Urinary bladder (tissue), 4 donors: Measurements from ENCODE around the gene AEBP1. TPM values are rescaled to one million over a fixed set of nuclear protein-coding genes. Genes with fewer than 3 reads are reported as not detected.
A peak's percentile ranks its signal among the peaks of the same experiment; 100 is the strongest.

Experiments
- DNase-seq: peaks from one replicate; pipeline ENCODE4 v3.0.0-alpha.2; 2015; ENCODE audit errors: extremely low spot score
- H3K27ac ChIP-seq: one replicate; pipeline ENCODE4 v1.5.1; 2013; ENCODE audit warnings: low read depth, mild to moderate bottlenecking, moderate library complexity
- H3K36me3 ChIP-seq: one replicate; pipeline ENCODE4 v1.6.1; 2013; ENCODE audit warnings: mild to moderate bottlenecking, moderate library complexity; ENCODE audit not compliant: insufficient read depth
- H3K4me1 ChIP-seq: one replicate; pipeline ENCODE4 v1.6.1; 2013; ENCODE audit warnings: mild to moderate bottlenecking, moderate library complexity; ENCODE audit not compliant: insufficient read depth
- H3K4me3 ChIP-seq: one replicate; pipeline ENCODE4 v1.5.1; 2013; ENCODE audit warnings: low read depth, low read length
- WGBS: extraction: QIAGEN DNeasy Blood & Tissue Kit; methylation state at CpG from one replicate; pipeline ENCODE4 v1.1.7; 2013; 5-methylcytosine and 5-hydroxymethylcytosine counted together
- polyA plus RNA-seq: library from polyadenylated mRNA; stranded (reverse); fragments of 200-250 nt; gene quantifications from one replicate; pipeline ENCODE4 v1.2.3, GENCODE V29; 2013
- total RNA-seq: library from RNA; depleted of rRNA; stranded (reverse); fragments of >200 nt; gene quantifications from one replicate; pipeline ENCODE4 v1.2.3, GENCODE V29; 2014
- donor health status: healthy with polysubstance abuse.
- donor health status: healthy.

Gene AEBP1
- total and polyA plus RNA-seq, 2 donors = 57.2 to 247 TPM

DNA sequence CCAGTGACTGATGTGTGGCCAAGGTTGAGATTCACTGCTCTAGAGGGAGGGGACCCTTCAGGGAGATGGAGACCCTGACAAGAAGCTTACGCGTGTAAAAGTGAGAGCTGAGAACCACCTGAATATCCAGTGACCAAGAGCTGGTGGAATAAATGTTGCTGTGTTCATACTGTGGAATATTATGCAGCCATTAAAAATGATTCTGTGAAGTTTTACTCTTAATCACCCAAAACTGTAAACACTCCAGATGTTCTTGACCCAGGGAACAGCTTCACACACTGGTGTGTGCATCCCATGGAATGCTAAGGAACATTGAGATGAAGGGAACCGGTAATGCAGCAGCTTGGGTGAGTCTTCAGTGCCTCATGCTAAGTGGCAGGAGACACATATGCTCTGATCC lies 17.5 kb upstream of the AEBP1 start:
- WGBS = 98% methylated on average over 3 of the region's 3 CpGs
- Histone ChIP-seq H3K4me3 (no peak overlapping the region), H3K4me1 (no peaks in the 10 kb centered on the region), H3K36me3 (no peaks in the 10 kb centered on the region), H3K27ac (no peak overlapping the region)
- no peak for DNase-seq

DNA sequence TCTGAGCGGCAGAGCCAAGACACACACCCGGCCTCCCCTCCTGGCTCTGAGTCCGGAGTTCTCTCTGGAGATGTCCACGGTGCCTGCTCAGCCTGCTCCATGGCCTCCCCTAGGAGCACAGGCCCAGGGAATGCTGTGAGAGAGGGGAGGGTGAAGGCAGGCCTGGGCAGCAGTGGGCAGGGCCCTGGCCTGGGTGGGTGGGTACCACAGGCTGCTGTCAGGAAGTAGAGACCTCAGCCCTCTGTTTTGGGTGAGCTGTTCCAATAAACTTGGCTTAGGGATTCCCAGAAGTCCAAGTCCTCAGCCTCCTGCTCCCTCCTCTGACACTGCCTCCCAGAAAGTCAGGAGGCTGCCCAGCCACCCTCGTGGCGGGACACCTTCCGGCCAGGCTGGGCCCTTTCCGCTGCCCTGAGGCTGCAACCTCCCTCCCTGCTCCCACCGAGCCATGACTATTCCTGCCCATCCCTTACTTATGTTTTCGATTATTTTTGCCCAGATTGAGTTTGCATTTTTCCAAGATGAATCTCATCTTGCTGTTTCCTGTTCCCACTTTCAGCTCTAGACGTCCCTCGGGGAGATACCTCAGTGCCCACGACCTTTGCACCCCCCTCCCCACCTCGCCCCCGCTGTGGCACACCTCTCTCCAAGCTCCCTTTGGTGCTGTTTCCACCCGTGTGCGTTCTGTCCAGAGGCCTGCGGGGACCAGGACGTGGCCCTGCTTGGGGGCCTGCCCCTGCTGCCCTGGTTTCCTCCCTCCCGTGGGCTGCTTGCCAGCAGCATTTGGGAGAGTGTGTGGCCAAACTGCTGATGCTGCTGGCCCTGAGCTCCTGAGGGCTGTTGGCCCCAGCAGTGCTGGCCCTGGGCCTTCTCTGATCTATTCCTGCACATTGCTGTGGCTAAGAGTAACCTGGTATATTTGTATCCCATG lies 16.0 kb upstream of the AEBP1 start:
- no peak for DNase-seq
- Histone ChIP-seq H3K36me3 (no peaks in the 10 kb centered on the region), H3K27ac (peak overlapping the region; percentile 11), H3K4me1 (no peaks in the 10 kb centered on the region), H3K4me3 (no peak overlapping the region)
- 33% methylated on average over 20 of the region's 20 CpGs for WGBS

DNA sequence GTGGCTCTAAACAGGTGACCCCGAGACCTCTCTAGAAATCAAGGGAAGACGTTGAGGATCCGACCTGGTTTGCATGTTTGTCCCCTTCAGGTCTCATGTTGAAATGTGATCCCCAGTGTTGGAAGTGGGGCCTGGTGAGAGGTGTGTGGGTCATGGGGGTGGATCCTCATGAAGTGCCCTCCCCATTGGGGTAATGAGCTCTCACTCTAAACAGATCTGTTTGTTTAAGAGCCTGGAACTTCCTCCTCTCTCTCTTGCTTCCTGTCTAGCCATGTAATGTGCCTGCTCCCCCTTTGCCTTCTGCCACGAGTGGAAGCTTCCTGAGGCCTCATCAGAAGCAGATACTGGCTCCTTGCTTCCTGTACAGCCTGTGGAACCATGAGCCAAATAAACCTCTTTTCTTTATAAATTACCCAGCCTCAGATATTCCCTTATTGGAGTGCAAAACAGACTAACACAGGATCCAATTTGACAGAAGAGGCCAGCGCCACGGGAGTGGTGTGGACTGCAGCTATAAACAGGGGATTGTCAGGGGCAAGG lies 11.0 kb upstream of the AEBP1 start:
- DNase-seq = no peak
- no peak overlapping the region for H3K4me3 ChIP-seq
- no peak overlapping the region for H3K27ac ChIP-seq
- H3K4me1 ChIP-seq = no peaks in the 10 kb centered on the region
- WGBS = 85% methylated on average over 6 of the region's 6 CpGs
- H3K36me3 ChIP-seq = no peaks in the 10 kb centered on the region

DNA sequence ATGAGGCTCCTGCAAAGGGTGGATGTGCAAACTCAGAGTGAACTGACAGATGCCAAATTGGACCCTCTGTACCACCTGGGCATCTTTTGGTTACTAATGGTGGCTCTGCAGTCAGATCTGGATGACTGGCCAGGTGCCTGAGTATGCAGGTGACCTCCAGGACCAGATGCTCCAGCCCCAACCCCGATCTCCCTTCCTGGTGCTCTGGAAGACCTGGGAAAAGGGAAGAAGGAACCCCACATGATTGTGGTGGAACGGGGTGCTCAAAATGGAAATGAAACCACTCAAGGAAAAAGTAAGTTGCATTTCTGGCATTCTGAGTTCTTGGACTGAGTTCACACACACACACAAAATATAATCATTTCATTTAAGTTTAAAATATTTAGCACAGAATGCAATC lies 9.8 kb upstream of the AEBP1 start:
- Histone ChIP-seq H3K4me1 (no peaks in the 10 kb centered on the region), H3K4me3 (no peak overlapping the region), H3K27ac (no peak overlapping the region), H3K36me3 (no peaks in the 10 kb centered on the region)
- 44% methylated on average over 2 of the region's 2 CpGs for WGBS
- DNase-seq = no peak

DNA sequence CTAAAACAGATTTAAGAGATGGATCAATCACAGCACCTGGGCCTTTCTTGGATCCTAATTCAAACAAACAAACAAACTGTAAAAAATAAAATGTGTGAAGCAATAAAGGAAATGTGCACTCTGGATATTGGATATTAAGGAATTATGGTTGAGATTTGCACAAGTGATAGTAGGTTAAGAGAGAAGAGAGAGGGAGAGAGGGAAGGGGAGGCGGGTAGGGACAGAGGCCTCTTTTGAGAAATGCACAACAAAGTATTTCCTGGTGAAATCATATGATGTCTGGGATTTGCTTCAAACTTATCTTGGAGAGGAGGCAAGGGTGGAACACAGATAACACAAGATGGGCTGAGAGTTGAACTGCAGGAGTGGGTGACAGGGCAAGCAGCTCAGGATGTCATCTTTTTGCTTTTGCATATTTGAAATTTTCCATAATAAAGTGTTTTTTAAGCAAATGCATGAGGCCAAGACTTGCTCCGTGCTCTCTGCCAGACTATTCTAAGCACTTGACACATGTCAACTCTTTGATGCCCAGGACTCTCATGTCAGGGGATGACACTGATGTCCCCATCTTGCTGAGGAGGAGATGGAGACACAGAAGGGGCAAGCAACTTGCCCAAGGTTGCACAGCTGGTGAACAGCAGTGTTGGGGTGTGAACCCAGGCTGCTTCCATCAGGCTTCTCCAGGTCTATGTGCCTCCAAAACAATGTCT lies 9.1 kb upstream of the AEBP1 start:
- WGBS = 35% methylated on average over 2 of the region's 2 CpGs
- DNase-seq = no peak
- Histone ChIP-seq H3K27ac (no peak overlapping the region), H3K36me3 (no peaks in the 10 kb centered on the region), H3K4me3 (no peak overlapping the region), H3K4me1 (no peaks in the 10 kb centered on the region)

DNA sequence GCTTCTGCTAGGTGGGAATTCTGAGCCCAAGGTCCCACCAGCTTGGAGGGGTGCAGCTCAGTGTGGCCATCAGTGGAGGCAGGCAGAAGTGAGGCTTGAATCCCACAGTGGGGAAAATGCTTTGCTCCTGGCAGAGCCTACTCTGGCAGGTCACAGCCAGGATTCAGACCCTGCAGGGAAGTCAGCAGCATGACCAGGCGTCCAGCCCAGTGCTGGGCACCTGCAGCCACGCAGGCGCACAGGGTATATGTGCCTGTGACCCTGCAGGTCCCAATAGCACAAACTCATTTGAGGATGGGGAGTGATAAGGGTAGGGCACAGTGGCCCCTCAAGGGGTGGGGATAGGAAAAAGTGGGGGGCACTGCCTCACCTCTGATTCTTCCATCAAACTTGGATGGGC lies 8.4 kb upstream of the AEBP1 start:
- H3K4me1 ChIP-seq = no peaks in the 10 kb centered on the region
- 98% methylated on average over 3 of the region's 3 CpGs for WGBS
- no peak overlapping the region for H3K4me3 ChIP-seq
- no peak overlapping the region for H3K27ac ChIP-seq
- H3K36me3 ChIP-seq = no peaks in the 10 kb centered on the region
- no peak for DNase-seq

DNA sequence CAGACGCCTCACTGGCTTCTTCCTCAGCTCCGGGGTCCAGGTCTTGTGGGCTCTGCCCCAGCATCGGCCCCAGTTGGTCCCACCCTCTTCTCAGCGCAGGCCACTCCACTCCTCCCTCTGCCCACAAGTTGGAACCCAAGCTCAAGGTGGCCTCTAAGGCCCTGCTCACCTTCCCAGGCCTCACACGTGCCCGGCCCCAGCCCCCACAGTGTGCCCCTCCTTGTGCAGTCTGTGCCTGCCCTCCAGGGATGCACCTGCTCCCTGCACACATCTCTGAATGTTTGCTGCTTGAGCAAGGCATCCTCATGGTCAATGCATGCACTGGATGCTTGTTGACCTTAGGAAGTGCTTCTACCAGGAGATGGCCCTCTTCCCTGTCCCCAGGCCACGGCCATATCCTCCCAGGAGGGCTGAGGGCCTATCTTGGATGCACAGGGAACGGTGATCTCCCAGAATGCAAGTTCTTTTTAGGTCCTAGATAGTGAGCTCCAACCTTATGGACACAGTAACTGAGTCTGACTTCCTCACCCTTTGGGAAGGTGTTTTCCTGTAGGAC lies 7.7 kb upstream of the AEBP1 start:
- no peaks in the 10 kb centered on the region for H3K36me3 ChIP-seq
- H3K4me3 ChIP-seq = no peak overlapping the region
- DNase-seq = no peak
- WGBS = 89% methylated on average over 8 of the region's 8 CpGs
- no peaks in the 10 kb centered on the region for H3K4me1 ChIP-seq
- no peak overlapping the region for H3K27ac ChIP-seq

DNA sequence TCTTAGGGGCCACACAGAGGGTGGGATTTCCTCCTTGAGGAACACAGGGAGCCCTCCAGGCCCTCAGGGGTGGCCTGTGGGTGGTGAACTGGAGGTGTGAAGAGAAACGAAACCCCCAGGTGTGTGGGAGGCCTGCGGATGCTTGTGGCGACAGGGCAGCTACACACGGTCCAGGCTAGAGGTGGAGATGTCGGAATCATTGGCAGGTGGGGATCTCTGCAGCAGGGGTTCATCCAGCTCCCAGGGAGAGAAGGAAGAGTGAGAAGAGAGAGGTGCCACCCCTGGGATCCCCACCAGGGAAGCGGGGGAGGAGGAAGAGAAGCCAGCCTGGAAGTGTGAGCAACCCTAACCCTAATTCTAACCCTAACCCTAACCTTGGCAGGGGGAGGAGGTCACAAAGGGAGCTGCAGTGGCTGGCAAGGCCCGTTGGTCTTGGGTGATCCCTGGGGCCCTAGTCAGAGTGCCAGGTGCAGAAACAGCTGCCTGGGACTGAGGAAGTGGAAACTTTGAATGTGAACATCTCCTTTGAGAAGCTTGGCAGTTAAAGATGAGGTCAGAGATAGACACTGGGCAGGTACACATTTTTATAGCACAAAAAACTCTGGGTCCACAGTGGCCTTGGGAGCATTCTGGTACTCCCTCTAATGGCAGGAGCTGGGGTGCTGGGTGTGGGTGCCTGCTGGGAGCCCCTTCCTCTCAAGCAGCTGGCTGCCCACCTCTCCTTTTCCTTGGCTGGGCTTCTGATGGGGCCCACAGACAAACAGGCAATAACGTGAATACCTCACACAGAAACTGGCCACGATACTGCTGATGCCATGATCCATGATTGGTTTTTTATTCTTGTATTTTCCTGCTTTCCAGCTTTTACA lies 6.8 kb upstream of the AEBP1 start:
- DNase-seq = no peak
- Histone ChIP-seq H3K27ac (no peak overlapping the region), H3K4me3 (no peak overlapping the region), H3K4me1 (no peaks in the 10 kb centered on the region), H3K36me3 (no peaks in the 10 kb centered on the region)
- WGBS = 85% methylated on average over 9 of the region's 9 CpGs

DNA sequence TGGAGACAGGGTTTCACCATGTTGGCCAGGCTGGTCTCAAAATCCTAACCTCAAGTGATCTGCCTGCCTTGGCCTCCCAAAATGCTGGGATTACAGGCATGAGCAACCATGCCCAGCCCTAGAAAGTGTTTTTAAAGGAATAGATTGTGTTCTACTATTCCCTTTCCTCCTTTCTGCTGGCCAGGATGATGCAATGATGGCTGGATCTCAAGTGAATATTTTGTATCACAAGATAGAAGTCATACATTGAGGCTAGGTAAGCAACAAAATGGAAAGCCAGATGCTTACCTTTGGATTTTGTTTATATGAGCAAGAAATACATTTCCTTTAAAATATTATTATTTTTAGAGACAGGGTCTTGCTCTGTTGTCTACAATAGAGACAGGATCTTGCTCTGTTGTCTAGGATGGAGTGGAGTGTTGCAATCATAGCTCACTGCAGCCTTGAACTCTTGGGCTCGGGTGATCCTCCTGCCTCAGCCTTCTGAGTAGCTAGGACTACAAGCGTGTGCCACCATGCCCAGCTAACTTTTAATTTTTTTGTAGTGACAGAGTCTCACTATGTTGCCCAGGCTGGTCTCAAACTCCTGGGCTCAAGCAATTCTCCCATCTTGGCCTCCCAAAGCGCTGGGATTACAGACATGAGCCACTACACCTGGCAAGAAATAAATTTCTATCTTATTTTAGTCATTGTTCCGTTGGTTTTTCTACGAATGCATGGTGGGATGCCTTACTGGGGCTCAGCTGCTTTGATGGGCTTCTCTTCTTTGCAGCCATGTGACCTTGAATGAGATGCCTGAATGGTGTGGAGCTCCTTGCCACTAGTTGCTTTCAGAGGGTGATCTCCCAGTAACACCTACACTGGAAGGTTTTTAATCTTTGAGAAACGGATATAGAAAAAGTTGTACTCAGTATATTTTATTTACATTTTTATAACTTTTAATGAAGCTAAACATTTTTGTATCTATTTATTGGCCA lies 5.8 kb upstream of the AEBP1 start:
- no peak overlapping the region for H3K27ac ChIP-seq
- WGBS = 91% methylated on average over 6 of the region's 6 CpGs

DNA sequence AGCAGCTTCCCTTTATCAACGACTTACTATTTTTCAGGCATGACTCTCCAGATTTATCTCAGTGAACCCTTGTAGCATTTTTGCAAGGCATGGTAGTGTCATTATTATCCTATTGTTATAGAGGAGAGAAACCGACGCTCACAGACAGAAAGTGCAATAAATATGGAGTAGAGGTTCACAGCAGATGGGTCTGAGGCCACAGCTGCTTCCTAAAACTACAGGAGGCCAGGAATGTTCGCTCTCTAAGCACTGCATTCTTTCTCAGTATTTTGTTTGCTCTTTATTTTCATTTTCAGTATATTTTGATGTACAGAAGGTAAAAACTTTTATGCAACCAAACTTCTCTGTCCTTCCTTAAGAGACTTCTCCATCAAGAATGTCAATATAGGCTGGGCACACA lies 4.5 kb upstream of the AEBP1 start:
- Histone ChIP-seq H3K36me3 (no peaks in the 10 kb centered on the region), H3K4me3 (no peak overlapping the region), H3K27ac (no peak overlapping the region), H3K4me1 (no peaks in the 10 kb centered on the region)
- DNase-seq = no peak
- 43% methylated on average over 4 of the region's 4 CpGs for WGBS

More for the DNA sequence above, 5.8 kb upstream of the AEBP1 start:
- no peaks in the 10 kb centered on the region for H3K4me1 ChIP-seq
- H3K36me3 ChIP-seq = no peaks in the 10 kb centered on the region
- no peak overlapping the region for H3K4me3 ChIP-seq
- DNase-seq = no peak

DNA sequence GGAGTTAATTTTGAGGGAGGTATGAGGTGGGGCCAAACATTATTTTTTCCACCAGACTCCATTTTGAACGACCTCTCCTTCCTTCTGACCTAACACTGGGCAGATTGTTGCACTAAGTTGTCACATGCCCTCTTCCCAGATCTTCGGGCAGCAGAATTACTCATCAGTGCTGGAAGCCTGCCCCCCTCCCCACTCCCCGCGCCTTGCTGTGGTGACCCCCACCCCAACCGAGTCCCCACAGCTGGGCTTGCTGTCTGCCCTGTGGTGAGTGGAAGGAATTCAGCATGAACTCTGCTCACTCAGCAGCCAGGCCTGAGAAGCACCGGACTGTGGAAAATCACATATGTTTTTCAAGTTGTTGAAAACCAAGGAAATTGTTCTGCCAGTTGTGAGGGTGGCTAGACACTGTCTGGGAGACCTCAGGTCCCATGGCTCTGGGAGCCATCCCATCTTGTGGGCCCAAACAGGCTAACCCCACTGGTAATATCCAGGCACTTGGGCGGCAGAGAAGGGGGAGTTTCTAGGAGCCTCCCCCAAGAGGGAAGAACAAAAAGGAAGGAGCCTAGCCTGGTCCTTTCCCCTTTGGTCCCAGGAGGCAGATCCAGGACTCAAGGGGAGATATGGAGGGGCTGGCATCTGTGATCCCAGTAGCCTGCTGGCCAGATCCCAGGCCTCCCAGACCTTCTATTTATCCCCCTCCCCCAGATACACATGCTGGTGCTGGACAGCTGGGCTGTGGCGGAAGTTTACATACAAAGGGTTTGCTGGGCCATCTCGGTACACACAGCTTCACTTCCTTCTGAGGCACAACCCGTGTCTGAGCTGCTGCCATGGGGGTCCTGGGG lies 3.5 kb upstream of the AEBP1 start:
- Histone ChIP-seq H3K4me3 (no peak overlapping the region), H3K4me1 (no peaks in the 10 kb centered on the region), H3K36me3 (no peaks in the 10 kb centered on the region), H3K27ac (peak overlapping the region; percentile 54)
- DNase-seq = no peak
- 39% methylated on average over 10 of the region's 10 CpGs for WGBS
